Measurements from ENCODE around the gene NKD1.

Gene NKD1

GRCh38 chr16:50535506-50536257 lies 12.5 kb upstream of the NKD1 start:
- in situ Hi-C loops (cut with MboI; ENCODE audit: low sequenced_read_pairs), result loop anchor here (10.0 kb wide), 1 partner anchor 61 kb away; no protein-coding TSS in a partner anchor

DNA sequence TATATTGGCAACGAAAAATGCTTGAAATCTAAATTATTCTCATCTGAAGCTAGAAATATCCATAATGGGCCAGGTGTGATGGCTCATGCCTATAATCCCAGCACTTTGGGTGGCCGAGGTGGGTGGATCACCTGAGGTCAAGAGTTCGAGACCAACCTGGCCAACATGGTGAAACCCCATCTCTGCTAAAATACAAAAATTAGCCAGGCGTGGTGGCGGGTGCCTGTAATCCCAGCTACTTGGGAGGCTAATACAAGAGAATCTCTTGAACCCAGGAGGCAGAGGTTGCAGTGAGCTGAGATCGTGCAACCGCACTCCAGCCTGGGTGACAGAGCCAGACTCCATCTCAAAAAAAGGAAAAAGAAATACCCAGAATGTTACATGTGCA lies 11.9 kb upstream of the NKD1 start:
- in situ Hi-C loops (cut with MboI; ENCODE audit: low sequenced_read_pairs), result loop anchor here (10.0 kb wide), 1 partner anchor 61 kb away; no protein-coding TSS in a partner anchor

GRCh38 chr16:50537533-50538290 lies 10.5 kb upstream of the NKD1 start:
- in situ Hi-C loops (cut with MboI; ENCODE audit: low sequenced_read_pairs), result loop anchor here (10.0 kb wide), 1 partner anchor 63 kb away; no protein-coding TSS in a partner anchor

- in situ Hi-C loops (cut with MboI; ENCODE audit: low sequenced_read_pairs), result loop anchor here (10.0 kb wide), 1 partner anchor 64 kb away; no protein-coding TSS in a partner anchor
These were observed 9.7 kb upstream of the NKD1 start for GRCh38 chr16:50538411-50539052.

DNA sequence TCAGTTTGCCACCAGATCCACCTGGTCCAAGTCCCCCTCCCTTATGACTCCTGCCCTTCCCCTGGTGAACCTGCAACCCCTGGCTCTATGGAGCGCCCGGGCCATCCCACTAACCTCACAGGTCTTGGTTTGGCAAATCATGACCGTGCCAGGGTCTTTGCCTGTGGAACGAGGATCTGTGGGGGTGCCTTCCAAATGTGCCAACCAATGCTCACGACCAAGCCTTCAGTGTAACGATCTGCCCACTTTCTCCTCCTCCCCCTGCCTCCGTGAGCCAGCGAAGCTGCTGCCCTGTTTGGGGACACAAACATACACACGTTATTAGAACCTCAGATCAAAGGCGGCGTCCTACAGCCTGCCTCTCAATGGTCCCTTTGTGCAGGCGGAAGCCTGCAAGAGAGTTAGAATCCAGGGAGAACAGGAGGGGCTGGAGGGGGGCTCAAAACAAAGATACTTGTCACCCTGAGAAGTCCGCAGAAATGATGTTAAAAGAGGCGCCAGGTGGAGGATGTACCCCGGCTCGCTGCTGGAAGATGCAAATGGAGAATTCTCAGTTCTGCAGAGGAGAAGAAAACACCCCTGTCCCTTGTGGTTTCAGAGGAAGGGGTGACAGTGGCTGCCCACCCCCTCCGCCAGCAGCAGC lies 9.0 kb upstream of the NKD1 start:
- in situ Hi-C loops (cut with MboI; ENCODE audit: low sequenced_read_pairs), result loop anchor here (10.0 kb wide), 1 partner anchor 64 kb away; no protein-coding TSS in a partner anchor

- in situ Hi-C loops (cut with MboI; ENCODE audit: low sequenced_read_pairs), result loop anchor here (10.0 kb wide), 1 partner anchor 65 kb away; no protein-coding TSS in a partner anchor
These were observed 8.1 kb upstream of the NKD1 start for GRCh38 chr16:50539822-50540710.

DNA sequence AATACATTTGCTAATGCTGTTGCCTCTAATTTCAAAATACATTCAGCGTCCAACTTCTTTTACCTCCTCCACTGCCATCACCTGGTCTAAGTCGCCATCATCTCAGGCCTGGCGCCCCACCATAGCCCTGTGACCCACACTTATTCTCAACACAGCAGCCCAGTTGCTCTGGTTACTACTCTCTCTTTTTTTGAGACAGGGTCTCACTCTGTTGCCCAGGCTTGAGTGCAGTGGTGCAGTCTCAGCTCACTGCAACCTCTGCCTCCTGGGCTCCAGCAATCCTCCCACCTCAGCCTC lies 7.5 kb upstream of the NKD1 start:
- in situ Hi-C loops (cut with MboI; ENCODE audit: low sequenced_read_pairs), result no loop called here

GRCh38 chr16:50542703-50543102 lies 5.5 kb upstream of the NKD1 start:
- in situ Hi-C loops (cut with MboI; ENCODE audit: low sequenced_read_pairs), result no loop called here

DNA sequence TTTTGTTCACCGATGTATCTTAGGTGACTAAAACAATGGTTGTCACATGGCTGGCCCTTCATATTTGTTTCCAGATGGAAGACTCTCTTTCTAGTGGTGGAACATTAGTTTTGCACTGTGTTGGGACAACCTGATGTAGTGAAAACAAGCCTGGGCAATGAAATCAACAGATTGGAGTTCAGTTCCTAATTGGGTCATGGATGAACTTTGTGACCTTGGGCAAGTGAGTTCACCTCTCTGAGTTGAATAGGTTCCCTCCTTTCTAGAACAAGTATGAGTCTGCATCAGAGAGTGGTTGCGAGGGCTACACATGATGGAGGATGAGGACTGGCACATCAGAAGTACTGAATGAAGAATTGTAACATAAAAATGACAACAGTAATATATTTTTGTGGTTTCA lies 2.1 kb upstream of the NKD1 start:
- in situ Hi-C loops (cut with MboI; ENCODE audit: low sequenced_read_pairs), result no loop called here

GRCh38 chr16:50547340-50548124 lies 664 bp upstream of the NKD1 start:
- in situ Hi-C loops (cut with MboI; ENCODE audit: low sequenced_read_pairs), result no loop called here

- in situ Hi-C loops (cut with MboI; ENCODE audit: low sequenced_read_pairs), result no loop called here
These were observed 839 bp downstream of the NKD1 start for GRCh38 chr16:50548909-50549560.

DNA sequence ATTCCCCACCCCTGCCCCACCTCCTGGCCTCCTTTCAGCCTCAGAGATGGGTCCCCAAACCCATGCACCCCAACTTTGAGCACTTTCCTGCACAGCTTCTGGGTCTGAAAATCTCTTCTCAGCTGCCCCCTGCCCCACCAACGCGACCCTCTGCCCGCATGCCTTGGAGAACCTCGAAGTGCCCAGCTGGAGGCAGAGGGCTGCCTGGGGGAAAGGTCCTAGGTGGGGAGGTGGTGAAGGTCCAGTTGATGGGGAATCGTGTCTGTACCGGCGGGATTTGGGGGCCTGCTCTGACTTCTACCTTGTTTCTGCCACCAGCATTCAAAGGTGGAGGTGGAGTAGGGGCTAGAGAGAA lies 1.3 kb downstream of the NKD1 start:
- in situ Hi-C loops (cut with MboI; ENCODE audit: low sequenced_read_pairs), result no loop called here

GRCh38 chr16:50550035-50550434 lies 1.8 kb downstream of the NKD1 start:
- in situ Hi-C loops (cut with MboI; ENCODE audit: low sequenced_read_pairs), result no loop called here

GRCh38 chr16:50550866-50551641 lies 2.9 kb downstream of the NKD1 start:
- in situ Hi-C loops (cut with MboI; ENCODE audit: low sequenced_read_pairs), result no loop called here

DNA sequence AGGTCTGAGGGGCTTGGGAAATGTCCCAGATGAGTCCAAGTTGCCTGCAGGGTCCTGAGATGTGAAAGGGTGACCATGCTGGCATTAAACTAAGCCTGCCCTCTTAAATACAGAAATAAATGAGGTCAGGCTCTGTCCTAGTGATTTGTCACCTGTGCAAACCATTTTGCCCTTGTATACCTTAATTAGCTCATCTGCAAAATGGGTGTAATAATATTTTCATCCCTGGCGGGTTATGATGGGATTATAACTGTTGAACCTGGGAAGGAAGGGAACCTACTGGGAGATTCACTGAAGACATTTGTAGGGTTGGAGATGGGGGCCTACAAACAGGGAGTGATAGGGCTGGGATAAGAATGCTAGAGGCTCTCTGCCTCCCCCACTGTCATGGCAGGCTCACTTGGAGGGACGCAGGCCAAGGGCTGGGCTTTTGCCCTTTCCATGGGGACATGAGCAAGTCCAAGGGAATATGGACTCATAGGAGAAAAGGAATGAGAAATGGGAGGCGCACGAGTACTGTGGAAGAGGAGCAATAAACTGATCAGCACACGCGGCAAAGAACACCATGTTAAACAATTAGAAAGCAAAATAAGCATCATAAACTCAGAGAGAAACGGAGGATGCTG lies 4.4 kb downstream of the NKD1 start:
- in situ Hi-C loops (cut with MboI; ENCODE audit: low sequenced_read_pairs), result no loop called here

GRCh38 chr16:50553182-50553710 lies 5.0 kb downstream of the NKD1 start:
- in situ Hi-C loops (cut with MboI; ENCODE audit: low sequenced_read_pairs), result no loop called here

GRCh38 chr16:50553731-50554360 lies 5.7 kb downstream of the NKD1 start:
- in situ Hi-C loops (cut with MboI; ENCODE audit: low sequenced_read_pairs), result no loop called here
